CD14-positive monocyte (primary cell): ENCODE measurements around the gene CYCS. TPM values are rescaled to one million over a fixed set of nuclear protein-coding genes. Genes with fewer than 3 reads are reported as not detected.

Experiments
- DNase-seq, 3 donors: peaks; one replicate each; pipeline ENCODE4 v3.0.0-alpha.2; 2011 to 2022
- H2AFZ ChIP-seq: 2 replicates; pipeline ENCODE4 v1.6.0; 2012; ENCODE audit warnings: mild to moderate bottlenecking, low read depth, low read length, inconsistent platforms; ENCODE audit not compliant: insufficient read depth, poor library complexity, severe bottlenecking
- H3K27ac ChIP-seq, 2 donors: 1 replicate in 1 of 2; 2 replicates in 1 of 2; pipeline ENCODE4 v1.5.1; 2012 to 2013; ENCODE audit warnings: low read length in 2 of 2, control low read depth in 1 of 2, inconsistent platforms in 1 of 2, low read depth in 1 of 2, mild to moderate bottlenecking in 1 of 2
- H3K27me3 ChIP-seq, 2 donors: one replicate each; pipeline versions ENCODE4 v1.6.0 to v1.6.1; 2011 to 2013; ENCODE audit warnings: low read length in 2 of 2; ENCODE audit not compliant: control insufficient read depth in 2 of 2, insufficient read depth in 2 of 2
- H3K36me3 ChIP-seq, 2 donors: replicated peaks in 1 of 2; 1 replicate in 1 of 2; 2 replicates in 1 of 2; pipeline versions ENCODE4 v1.5.1 to v1.6.1; 2012 to 2013; ENCODE audit warnings: low read length in 2 of 2, control low read depth in 1 of 2, inconsistent platforms in 1 of 2, mild to moderate bottlenecking in 1 of 2; ENCODE audit not compliant: insufficient read depth in 2 of 2, control insufficient read depth in 1 of 2
- H3K4me1 ChIP-seq, 2 donors: 1 replicate in 1 of 2; 2 replicates in 1 of 2; pipeline versions ENCODE4 v1.5.1 to v1.6.1; 2012 to 2013; ENCODE audit warnings: low read length in 2 of 2, control low read depth in 1 of 2, inconsistent platforms in 1 of 2, mild to moderate bottlenecking in 1 of 2, moderate library complexity in 1 of 2; ENCODE audit not compliant: insufficient read depth in 2 of 2, control insufficient read depth in 1 of 2
- H3K4me2 ChIP-seq: replicated peaks from 2 replicates; pipeline ENCODE3; 2012; ENCODE audit warnings: low read length, moderate library complexity, mild to moderate bottlenecking; ENCODE audit not compliant: poor library complexity, severe bottlenecking; ENCODE audit errors: extremely low read depth
- H3K4me3 ChIP-seq, 3 experiments: fragments of 200-600 bp in 1 of 3; sonication (generic) in 1 of 3; replicated peaks in 1 of 3; 1 replicate in 2 of 3; 2 replicates in 1 of 3; pipeline ENCODE4 v1.5.1; 2011 to 2013; ENCODE audit warnings: low read length in 3 of 3, mild to moderate bottlenecking in 3 of 3, control low read depth in 2 of 3, low read depth in 2 of 3, inconsistent platforms in 1 of 3, moderate library complexity in 1 of 3
- H3K79me2 ChIP-seq: 2 replicates; pipeline ENCODE4 v1.6.0; 2012; ENCODE audit warnings: mild to moderate bottlenecking, control low read depth, inconsistent platforms, low read length, moderate library complexity; ENCODE audit not compliant: insufficient read depth
- H3K9ac ChIP-seq: 2 replicates; pipeline ENCODE4 v1.6.0; 2017; ENCODE audit warnings: low read length, mild to moderate bottlenecking; ENCODE audit not compliant: insufficient read depth, poor library complexity, severe bottlenecking
- H3K9me3 ChIP-seq, 2 donors: replicated peaks in 1 of 2; 1 replicate in 1 of 2; 2 replicates in 1 of 2; pipeline versions ENCODE4 v1.5.1 to v1.6.1; 2012 to 2013; ENCODE audit warnings: low read length in 2 of 2, control low read depth in 1 of 2; ENCODE audit not compliant: control insufficient read depth in 1 of 2, insufficient read depth in 1 of 2
- H4K20me1 ChIP-seq: 2 replicates; pipeline ENCODE4 v1.6.0; 2012; ENCODE audit warnings: mild to moderate bottlenecking, low read length, control low read depth, moderate library complexity; ENCODE audit not compliant: insufficient read depth
- H3K27ac Mint-ChIP-seq, 7 donors: one replicate each; pipeline ENCODE4 v1.8.0; 2020; ENCODE audit warnings: mild to moderate bottlenecking in 7 of 7, mixed read lengths in 7 of 7, moderate library complexity in 6 of 7, inconsistent platforms in 2 of 7
- H3K27me3 Mint-ChIP-seq, 3 donors: one replicate each; pipeline ENCODE4 v1.8.0; 2021 to 2022; ENCODE audit warnings: low read depth in 3 of 3, mild to moderate bottlenecking in 3 of 3, mixed read lengths in 3 of 3, moderate library complexity in 3 of 3, inconsistent platforms in 1 of 3
- H3K36me3 Mint-ChIP-seq, 2 donors: one replicate each; pipeline ENCODE4 v1.8.0; 2020; ENCODE audit warnings: mixed read lengths in 2 of 2, inconsistent platforms in 1 of 2, mild to moderate bottlenecking in 1 of 2
- H3K4me1 Mint-ChIP-seq: one replicate; pipeline ENCODE4 v1.8.0; 2020; ENCODE audit warnings: mild to moderate bottlenecking, mixed read lengths
- H3K4me3 Mint-ChIP-seq, 2 donors: one replicate each; pipeline ENCODE4 v1.8.0; 2020; ENCODE audit warnings: mild to moderate bottlenecking in 2 of 2, mixed read lengths in 2 of 2, moderate library complexity in 1 of 2
- H3K9me3 Mint-ChIP-seq, 7 donors: one replicate each; pipeline ENCODE4 v1.8.0; 2020 to 2022; ENCODE audit warnings: mixed read lengths in 7 of 7, mild to moderate bottlenecking in 6 of 7, moderate library complexity in 6 of 7, inconsistent platforms in 2 of 7
- CTCF ChIP-seq: fragments of 200-600 bp; IDR thresholded peaks from one replicate; pipeline ENCODE4 v1.8.0; 2022; ENCODE audit warnings: antibody characterized with exemption, mild to moderate bottlenecking
- WGBS: methylation state at CpG from one replicate; pipeline ENCODE4 v1.1.5; 2013; ENCODE audit warnings: missing lambda C conversion rate; ENCODE audit not compliant: insufficient coverage; 5-methylcytosine and 5-hydroxymethylcytosine counted together
- intact Hi-C, 2 donors: fragments of 100-400 bp; cut with micrococcal nuclease; formaldehyde crosslinking; loops; one replicate each; pipeline versions ENCODE4 v1.15.0 to v1.15.1; 2023
- polyA plus RNA-seq, 3 donors: library from polyadenylated mRNA; depleted of rRNA in 1 of 3; unstranded in 2 of 3; stranded (reverse) in 1 of 3; fragments of 300-500 nt in 2 of 3; fragments of >200 nt in 1 of 3; fragmentation: Illumina TruSeq in 2 of 3; gene quantifications; 1 replicate in 2 of 3; 2 replicates in 1 of 3; pipeline ENCODE4 v1.2.3, GENCODE V29; 2012 to 2021

CYCS gene
- polyA plus RNA-seq, 3 donors: 35.8 to 99.3 (median 80.8) TPM

- H3K27me3 Mint-ChIP-seq: peaks cover 0 to 6% (median 1%) of the 10 kb centered on the region in 3 donors
- no peak overlapping the region for H3K4me3 Mint-ChIP-seq
- peaks cover 0 to 2% (median 0%) of the 10 kb centered on the region in 7 donors for H3K9me3 Mint-ChIP-seq
- intact Hi-C loops: no loop called here
- Histone ChIP-seq H3K9me3 (no peaks in the 10 kb centered on the region), H3K4me2 (no peak overlapping the region), H3K9ac (no peak overlapping the region), H2AFZ (peak overlapping the region; percentile 6), H3K27me3 (no peaks in the 10 kb centered on the region), H3K4me3 (no peak overlapping the region), H3K27ac (no peak overlapping the region), H3K36me3 (peaks cover 9 to 12% of the 10 kb centered on the region in 2 donors), H3K79me2 (peaks cover 26% of the 10 kb centered on the region), H4K20me1 (peaks cover 16% of the 10 kb centered on the region), H3K4me1 (peaks cover 10 to 12% of the 10 kb centered on the region in 2 donors)
- H3K36me3 Mint-ChIP-seq: peaks cover 16 to 17% of the 10 kb centered on the region in 2 donors
- no peak for TF ChIP-seq CTCF
- peaks cover 19% of the 10 kb centered on the region for H3K4me1 Mint-ChIP-seq
- WGBS: no CpG with 5 or more reads among the region's 2 CpGs
- DNase-seq: no peak
- no peak overlapping the region for H3K27ac Mint-ChIP-seq
These were observed 1.7 kb upstream of the CYCS start for GRCh38 chr7:25126751-25127150.

- peak overlapping the region; percentile 88 to 95 for H3K27ac ChIP-seq
- H4K20me1 ChIP-seq: peaks cover 20% of the 10 kb centered on the region
- H3K9me3 ChIP-seq: no peaks in the 10 kb centered on the region
- peak in 2 of 3 donors; percentile 12 to 14 for DNase-seq
- Mint-ChIP-seq H3K27ac (peak overlapping the region; percentile 95 to 99 (median 98)), H3K27me3 (peaks cover 0 to 6% (median 1%) of the 10 kb centered on the region in 3 donors), H3K4me1 (peaks cover 19% of the 10 kb centered on the region), H3K9me3 (no peaks in the 10 kb centered on the region), H3K4me3 (peak overlapping the region; percentile 99 to 100), H3K36me3 (peaks cover 33 to 37% of the 10 kb centered on the region in 2 donors)
- WGBS: 0% methylated on average over 26 of the region's 32 CpGs
- peak overlapping the region; percentile 86 for H3K9ac ChIP-seq
- peak overlapping the region; percentile 90 for H3K4me2 ChIP-seq
- peak overlapping the region; percentile 93 to 98 (median 95) for H3K4me3 ChIP-seq
- no peak for TF ChIP-seq CTCF
- peaks cover 27 to 34% of the 10 kb centered on the region in 2 donors for H3K36me3 ChIP-seq
- peaks cover 10 to 12% of the 10 kb centered on the region in 2 donors for H3K4me1 ChIP-seq
- intact Hi-C loops: loop anchor here in 1 of 2 donors (2.0 kb wide), 1 partner anchor 56 kb away; a partner anchor contains a TSS
- H2AFZ ChIP-seq: no peak overlapping the region
- H3K79me2 ChIP-seq: peaks cover 34% of the 10 kb centered on the region
- no peaks in the 10 kb centered on the region for H3K27me3 ChIP-seq
These were observed 459 bp downstream of the CYCS start for GRCh38 chr7:25124465-25125136.
